Measurements from ENCODE around the gene DNAJC5. TPM values are rescaled to one million over a fixed set of nuclear protein-coding genes. Genes with fewer than 3 reads are reported as not detected.
"Not testable (repeated sequence)": the region's sequence is repeated elsewhere in the genome, so short reads cannot be mapped to it uniquely, and the experiment has no call there.

The DNAJC5 gene
- total and polyA plus RNA-seq, 10 donors, result 12.7 to 83.1 (median 58.6) TPM

DNA sequence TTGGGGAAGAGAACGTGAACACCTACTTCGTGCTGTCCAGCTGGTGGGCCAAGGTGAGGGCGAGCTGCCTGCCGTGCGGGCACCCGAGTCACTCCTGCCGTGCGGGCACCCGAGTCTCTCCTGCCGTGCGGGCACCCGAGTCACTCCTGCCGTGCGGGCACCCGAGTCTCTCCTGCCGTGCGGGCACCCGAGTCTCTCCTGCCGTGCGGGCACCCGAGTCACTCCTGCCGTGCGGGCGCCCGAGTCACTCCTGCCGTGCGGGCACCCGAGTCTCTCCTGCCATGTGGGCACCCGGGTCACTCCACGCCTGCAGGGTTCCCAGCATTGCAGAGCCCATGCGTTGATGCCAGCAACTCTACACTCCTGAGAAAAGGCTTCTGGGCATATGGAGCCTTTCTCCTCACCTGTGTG lies 34.6 kb downstream of the DNAJC5 start:
- H3K27ac ChIP-seq; H3K9me3 ChIP-seq; H3K4me3 ChIP-seq; H3K27me3 ChIP-seq (replicated peaks in 1 of 7); DNase-seq; intact Hi-C loops (cut with DNase I; ENCODE audit: low total_unique reads): not testable (repeated sequence)
- peaks cover 0 to 26% (median 7%) of the 10 kb centered on the region in 6 donors for H3K4me1 ChIP-seq
- H3K36me3 ChIP-seq, result peaks cover 9 to 98% (median 75%) of the 10 kb centered on the region in 6 donors
- peak in 1 of 3 donors; percentile 10 for TF ChIP-seq POLR2AphosphoS5 (IDR thresholded peaks at IDR 0.05)
- WGBS, 5 donors, result 94 to 97% (median 96%) methylated on average over 24 to 31 of the region's 31 CpGs

- H3K27ac ChIP-seq, result peak overlapping the region in 1 of 8 donors; percentile 4
- intact Hi-C loops (cut with DNase I; ENCODE audit: low total_unique reads), result no loop called here
- H3K4me3 ChIP-seq, result no peak overlapping the region
- H3K36me3 ChIP-seq, result peaks cover 9 to 100% (median 87%) of the 10 kb centered on the region in 6 donors
- DNase-seq, result no peak
- 92 to 95% (median 93%) methylated on average over 32 to 37 of the region's 37 CpGs for WGBS, 5 donors
- TF ChIP-seq, protein P1, sequence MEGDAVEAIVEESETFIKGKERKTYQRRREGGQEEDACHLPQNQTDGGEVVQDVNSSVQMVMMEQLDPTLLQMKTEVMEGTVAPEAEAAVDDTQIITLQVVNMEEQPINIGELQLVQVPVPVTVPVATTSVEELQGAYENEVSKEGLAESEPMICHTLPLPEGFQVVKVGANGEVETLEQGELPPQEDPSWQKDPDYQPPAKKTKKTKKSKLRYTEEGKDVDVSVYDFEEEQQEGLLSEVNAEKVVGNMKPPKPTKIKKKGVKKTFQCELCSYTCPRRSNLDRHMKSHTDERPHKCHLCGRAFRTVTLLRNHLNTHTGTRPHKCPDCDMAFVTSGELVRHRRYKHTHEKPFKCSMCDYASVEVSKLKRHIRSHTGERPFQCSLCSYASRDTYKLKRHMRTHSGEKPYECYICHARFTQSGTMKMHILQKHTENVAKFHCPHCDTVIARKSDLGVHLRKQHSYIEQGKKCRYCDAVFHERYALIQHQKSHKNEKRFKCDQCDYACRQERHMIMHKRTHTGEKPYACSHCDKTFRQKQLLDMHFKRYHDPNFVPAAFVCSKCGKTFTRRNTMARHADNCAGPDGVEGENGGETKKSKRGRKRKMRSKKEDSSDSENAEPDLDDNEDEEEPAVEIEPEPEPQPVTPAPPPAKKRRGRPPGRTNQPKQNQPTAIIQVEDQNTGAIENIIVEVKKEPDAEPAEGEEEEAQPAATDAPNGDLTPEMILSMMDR (IDR thresholded peaks at IDR 0.05 in 8 of 11, conservative IDR thresholded peaks at IDR 0.05 in 3 of 11), result no peak
- TF ChIP-seq POLR2AphosphoS5 (IDR thresholded peaks at IDR 0.05), result no peak
- TF ChIP-seq POLR2A (IDR thresholded peaks at IDR 0.05), result no peak
- H3K9me3 ChIP-seq, result no peaks in the 10 kb centered on the region
- H3K27me3 ChIP-seq (replicated peaks in 1 of 7), result no peaks in the 10 kb centered on the region
- peaks cover 0 to 15% (median 4%) of the 10 kb centered on the region in 6 donors for H3K4me1 ChIP-seq
Observed at GRCh38 chr20:63930971-63931553, 36.1 kb downstream of the DNAJC5 start.

DNA sequence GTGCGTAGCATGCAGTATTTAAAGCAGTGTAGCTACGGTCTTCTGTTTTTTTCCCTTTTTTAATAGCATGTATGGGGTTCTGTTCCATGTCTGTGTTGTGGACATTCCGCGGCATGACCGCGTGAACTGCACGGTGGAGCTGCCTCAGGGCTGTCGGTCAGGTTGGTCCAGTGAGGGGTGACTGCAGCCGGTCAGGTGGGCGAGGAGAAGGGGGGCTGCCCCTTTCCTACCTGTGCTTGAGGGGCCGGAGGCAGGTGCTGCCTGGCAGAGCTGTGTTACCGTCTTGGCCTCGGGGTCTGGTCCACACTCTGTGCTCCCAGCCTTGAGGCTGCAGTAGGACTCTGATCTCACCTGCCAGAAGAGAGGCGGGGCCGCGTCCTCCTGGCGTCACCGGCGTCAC lies 36.8 kb downstream of the DNAJC5 start:
- Histone ChIP-seq H3K27ac (no peak overlapping the region), H3K9me3 (no peaks in the 10 kb centered on the region), H3K4me3 (no peak overlapping the region), H3K27me3 (replicated peaks in 1 of 7) (no peaks in the 10 kb centered on the region), H3K36me3 (peaks cover 9 to 100% (median 85%) of the 10 kb centered on the region in 6 donors), H3K4me1 (peaks cover 0 to 9% (median under 1%) of the 10 kb centered on the region in 6 donors)
- intact Hi-C loops (cut with DNase I; ENCODE audit: low total_unique reads), result no loop called here
- 93 to 97% (median 95%) methylated on average over 14 to 19 of the region's 19 CpGs for WGBS, 5 donors
- DNase-seq, result no peak
- TF ChIP-seq POLR2A (IDR thresholded peaks at IDR 0.05), result no peak
- TF ChIP-seq, protein P1 (IDR thresholded peaks at IDR 0.05 in 8 of 11, conservative IDR thresholded peaks at IDR 0.05 in 3 of 11), result no peak
- peak in 1 of 3 donors; percentile 38 for TF ChIP-seq POLR2AphosphoS5 (IDR thresholded peaks at IDR 0.05)

DNA sequence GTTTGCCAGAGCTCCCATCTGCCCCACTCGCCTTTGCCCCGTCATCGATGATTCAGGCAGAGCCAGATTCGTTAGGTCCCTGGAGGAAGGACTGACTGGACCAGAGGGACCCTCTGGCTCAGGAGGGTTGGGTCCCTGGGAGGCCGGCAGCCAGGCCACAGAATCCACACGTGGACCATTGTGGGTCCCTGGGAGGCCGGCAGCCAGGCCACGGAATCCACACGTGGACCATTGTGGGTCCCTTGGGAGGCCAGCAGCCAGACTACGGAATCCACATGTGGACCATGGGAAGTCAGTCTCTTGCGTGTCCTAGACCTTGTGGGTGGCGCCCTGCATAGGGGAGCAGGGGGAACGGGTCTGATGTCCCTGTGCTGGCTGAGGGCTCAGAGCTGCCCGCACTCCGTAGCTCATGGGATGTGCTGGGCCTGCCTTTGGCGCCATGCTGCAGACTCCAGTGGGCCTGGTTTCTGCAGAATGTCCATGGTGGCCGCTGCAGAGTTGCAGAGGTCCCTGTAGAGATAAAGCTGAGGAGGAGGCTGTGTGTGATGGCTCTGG lies 37.8 kb downstream of the DNAJC5 start:
- Histone ChIP-seq H3K27me3 (replicated peaks in 1 of 7) (no peaks in the 10 kb centered on the region), H3K27ac (no peak overlapping the region), H3K4me3 (no peak overlapping the region), H3K36me3 (peaks cover 9 to 100% (median 84%) of the 10 kb centered on the region in 6 donors), H3K4me1 (peaks cover 0 to 9% (median 0%) of the 10 kb centered on the region in 6 donors), H3K9me3 (no peaks in the 10 kb centered on the region)
- intact Hi-C loops (cut with DNase I; ENCODE audit: low total_unique reads), result no loop called here
- no peak for DNase-seq
- 91 to 94% (median 93%) methylated on average over 8 to 17 of the region's 17 CpGs for WGBS, 5 donors
- TF ChIP-seq POLR2AphosphoS5 (IDR thresholded peaks at IDR 0.05) (peak in 2 of 3 donors; percentile 23 to 56), POLR2A (IDR thresholded peaks at IDR 0.05) (no peak)
- TF ChIP-seq, protein P1 (IDR thresholded peaks at IDR 0.05 in 8 of 11, conservative IDR thresholded peaks at IDR 0.05 in 3 of 11), result no peak
